Panc1 (cell line): ENCODE measurements around the gene FAM107B. TPM values are rescaled to one million over a fixed set of nuclear protein-coding genes. Genes with fewer than 3 reads are reported as not detected.

Source experiments
- ATAC-seq: fragments of 200-7000 bp; cut with Tn5 transposase; 2 replicates; pipeline ENCODE4 v1.9.1; 2020; ENCODE audit warnings: mild to moderate bottlenecking, moderate library complexity
- BruUV-seq: library from RNA; stranded (reverse); fragments of 400-500 nt; replicated peaks from 2 replicates; lab custom pipeline; 2021; lab: Mats Ljungman, UMichigan
- CTCF ChIA-PET: fragments of 300-600 bp; sonication (Branson Sonifier 250); formaldehyde crosslinking; loops from one replicate; lab custom pipeline; 2022; ENCODE audit warnings: antibody characterized with exemption; lab: Charles Lee
- POLR2A ChIA-PET: fragments of 300-600 bp; sonication (Branson Sonifier 250); formaldehyde crosslinking; loops from one replicate; lab custom pipeline; 2022; ENCODE audit warnings: antibody characterized with exemption; lab: Charles Lee
- DNase-seq: peaks from one replicate; pipeline ENCODE4 v3.0.0-alpha.2; 2010; ENCODE audit warnings: low read depth, low spot score
- H3K27ac ChIP-seq: 2 replicates; pipeline ENCODE4 v1.5.1; 2011; ENCODE audit warnings: mild to moderate bottlenecking, low read length, inconsistent platforms
- H3K27me3 ChIP-seq: fragments of 200-500 bp; sonication (Bioruptor generic); 2 replicates; pipeline ENCODE4 v1.6.0; 2014; ENCODE audit warnings: low read length, inconsistent platforms; ENCODE audit not compliant: control insufficient read depth, insufficient read depth
- H3K36me3 ChIP-seq: fragments of 200-500 bp; sonication (Bioruptor generic); 2 replicates; pipeline ENCODE4 v1.5.1; 2014; ENCODE audit warnings: inconsistent platforms, mild to moderate bottlenecking, low read length, moderate library complexity; ENCODE audit not compliant: control insufficient read depth, insufficient read depth
- H3K4me1 ChIP-seq: 2 replicates; pipeline ENCODE4 v1.5.1; 2011; ENCODE audit warnings: inconsistent platforms, mild to moderate bottlenecking, low read length, moderate library complexity; ENCODE audit not compliant: control insufficient read depth, insufficient read depth
- H3K4me3 ChIP-seq, 2 experiments: 2 replicates each; pipeline ENCODE4 v1.5.1; 2011 to 2012; ENCODE audit warnings: low read depth in 2 of 2, low read length in 2 of 2, mild to moderate bottlenecking in 2 of 2, inconsistent platforms in 1 of 2, moderate library complexity in 1 of 2
- H3K9me3 ChIP-seq: fragments of 200-500 bp; sonication (Bioruptor generic); 2 replicates; pipeline ENCODE4 v1.5.1; 2014; ENCODE audit warnings: low read depth, mild to moderate bottlenecking, inconsistent platforms, low read length, moderate library complexity; ENCODE audit not compliant: control insufficient read depth, insufficient read depth
- CTCF ChIP-seq: fragments of 450-650 bp; IDR thresholded peaks from 2 replicates; pipeline ENCODE4 v1.5.1; 2017; ENCODE audit warnings: mild to moderate bottlenecking
- POLR2AphosphoS5 ChIP-seq: IDR thresholded peaks from 2 replicates; pipeline ENCODE4 v1.6.1; 2012; ENCODE audit warnings: mild to moderate bottlenecking, low read depth, low read length, moderate library complexity
- REST ChIP-seq, 2 experiments: IDR thresholded peaks; 2 replicates each; pipeline ENCODE4 v1.6.1; 2011 to 2012; ENCODE audit warnings: low read depth in 2 of 2, control low read depth in 1 of 2, low read length in 1 of 2, mild to moderate bottlenecking in 1 of 2, moderate library complexity in 1 of 2; ENCODE audit not compliant: insufficient read depth in 1 of 2
- SIN3A ChIP-seq: IDR thresholded peaks from 2 replicates; pipeline ENCODE4 v1.6.1; 2012; ENCODE audit warnings: low read depth, mild to moderate bottlenecking, low read length, moderate library complexity, borderline replicate concordance; ENCODE audit not compliant: insufficient read depth
- TCF7L2 ChIP-seq: IDR thresholded peaks from 2 replicates; pipeline ENCODE4 v1.6.1; 2011; ENCODE audit warnings: mild to moderate bottlenecking, low read depth, low read length, inconsistent platforms
- in situ Hi-C: cut with HindIII; loops from 2 replicates; pipeline ENCODE4 v1.10.0; 2016; ENCODE audit warnings: low sequenced_read_pairs, low pct_unique_long_range_greater_than_20kb
- intact Hi-C: fragments of 100-400 bp; cut with micrococcal nuclease; formaldehyde crosslinking; loops from one replicate; pipeline ENCODE4 v1.10.0; 2022; ENCODE audit not compliant: unreplicated experiment
- total RNA-seq: library from RNA; stranded (reverse); gene quantifications from one replicate; pipeline ENCODE4 v1.2.1, GENCODE V29; 2021; ENCODE audit not compliant: unreplicated experiment

Gene FAM107B
- total RNA-seq, 1 experiment from 2014 or later = 13.4 TPM

GRCh38 chr10:14618674-14619073, 156.0 kb downstream of the FAM107B start:
- H3K4me3 ChIP-seq = no peak overlapping the region
- CTCF ChIA-PET = no interaction called here
- H3K36me3 ChIP-seq = no peaks in the 10 kb centered on the region
- no peak for TF ChIP-seq REST (IDR thresholded peaks at IDR 0.05; ENCODE audit: insufficient read depth in 1 of 2, low read depth in 2 of 2, low read length in 1 of 2)
- no peak for TF ChIP-seq TCF7L2
- no peak for TF ChIP-seq SIN3A
- no peak for TF ChIP-seq POLR2AphosphoS5
- TF ChIP-seq CTCF = no peak
- no peaks in the 10 kb centered on the region for H3K9me3 ChIP-seq
- no peaks in the 10 kb centered on the region for H3K27me3 ChIP-seq
- BruUV-seq = no TSS peak
- in situ Hi-C loops (no loop called here), intact Hi-C loops (no loop called here)
- no peak overlapping the region for H3K27ac ChIP-seq
- POLR2A ChIA-PET = no interaction called here
- ATAC-seq (no peak), DNase-seq (no peak)
- no peaks in the 10 kb centered on the region for H3K4me1 ChIP-seq

GRCh38 chr10:14617852-14618251, 156.8 kb downstream of the FAM107B start:
- POLR2A ChIA-PET = no interaction called here
- Histone ChIP-seq H3K36me3 (no peaks in the 10 kb centered on the region), H3K27me3 (no peaks in the 10 kb centered on the region), H3K9me3 (no peaks in the 10 kb centered on the region), H3K27ac (no peak overlapping the region), H3K4me3 (no peak overlapping the region), H3K4me1 (no peaks in the 10 kb centered on the region)
- TF ChIP-seq REST (IDR thresholded peaks at IDR 0.05; ENCODE audit: insufficient read depth in 1 of 2, low read depth in 2 of 2, low read length in 1 of 2) = no peak
- no peak for TF ChIP-seq POLR2AphosphoS5
- TF ChIP-seq CTCF = no peak
- no peak for TF ChIP-seq SIN3A
- no peak for TF ChIP-seq TCF7L2
- no peak for DNase-seq
- ATAC-seq = no peak
- intact Hi-C loops (no loop called here), in situ Hi-C loops (no loop called here)
- no TSS peak for BruUV-seq
- CTCF ChIA-PET = no interaction called here
